C4-2B (cell line): ENCODE results near the gene KMT2B.

ENCODE experiments used
- H3K27ac ChIP-seq: fragments of 450-650 bp; 2 replicates; pipeline ENCODE4 v1.5.1; 2017
- CTCF ChIP-seq: fragments of 450-650 bp; conservative IDR thresholded peaks from 2 replicates; pipeline ENCODE4 v1.5.1; 2017; ENCODE audit warnings: mild to moderate bottlenecking
- ZFX ChIP-seq: fragments of 450-650 bp; IDR thresholded peaks from 2 replicates; pipeline ENCODE4 v1.6.1; 2017

The KMT2B gene

GRCh38 chr19:35783469-35784434, 65.9 kb downstream of the KMT2B start:
- H3K27ac ChIP-seq, result no peak overlapping the region
- TF ChIP-seq ZFX (no peak), CTCF (no peak)

GRCh38 chr19:35784503-35785338, 66.9 kb downstream of the KMT2B start:
- TF ChIP-seq CTCF, result no peak
- TF ChIP-seq ZFX, result no peak
- no peak overlapping the region for H3K27ac ChIP-seq

GRCh38 chr19:35785339-35785627, 67.5 kb downstream of the KMT2B start:
- TF ChIP-seq ZFX (no peak), CTCF (no peak)
- H3K27ac ChIP-seq, result no peak overlapping the region

GRCh38 chr19:35786299-35787160, 68.7 kb downstream of the KMT2B start:
- TF ChIP-seq CTCF, result no peak
- no peak for TF ChIP-seq ZFX
- H3K27ac ChIP-seq, result no peak overlapping the region

GRCh38 chr19:35787227-35787799, 69.5 kb downstream of the KMT2B start:
- no peak overlapping the region for H3K27ac ChIP-seq
- TF ChIP-seq CTCF (no peak), ZFX (no peak)
